HepG2 (cell line): ENCODE results near the gene ZSWIM5. TPM values are rescaled to one million over a fixed set of nuclear protein-coding genes. Genes with fewer than 3 reads are reported as not detected.

Experiments used
- ATAC-seq: fragments of 200-7000 bp; cut with Tn5 transposase; 3 replicates; pipeline ENCODE4 v1.9.1; 2020; ENCODE audit warnings: mild to moderate bottlenecking, moderate library complexity
- BruUV-seq: library from RNA; stranded (reverse); fragments of 400-500 nt; replicated peaks from 2 replicates; lab custom pipeline; 2021; lab: Mats Ljungman, UMichigan
- CTCF ChIA-PET: fragments of 300-600 bp; formaldehyde crosslinking; extraction: SDS; loops from one replicate; lab custom pipeline; 2021; ENCODE audit warnings: low total read pairs, inconsistent platforms, low intra/inter-chr PET ratio; lab: Yijun Ruan, JAX
- POLR2A ChIA-PET: fragments of 350-600 bp; sonication (Branson Sonifier 250); formaldehyde crosslinking; loops from one replicate; lab custom pipeline; 2020; ENCODE audit warnings: antibody characterized with exemption, inconsistent platforms; lab: Yijun Ruan, JAX
- DNase-seq: peaks from one replicate; pipeline ENCODE4 v3.0.0-alpha.2; 2015; ENCODE audit warnings: low spot score
- FAIRE-seq: peaks from 3 replicates; lab custom pipeline; 2011; peaks lifted over from hg19 to GRCh38; lab: Jason Lieb, UNC
- H2AFZ ChIP-seq: one replicate; pipeline ENCODE4 v1.6.1; 2011; ENCODE audit warnings: low read length, inconsistent platforms
- H3K27ac ChIP-seq: fragments of 300-600 bp; 3 replicates; pipeline ENCODE4 v1.8.0; 2011; ENCODE audit warnings: mixed run types, mild to moderate bottlenecking, mixed read lengths, low read length, inconsistent platforms; ENCODE audit not compliant: insufficient read depth; ENCODE audit errors: extremely low read length
- H3K27me3 ChIP-seq, 2 experiments: fragments of 200-600 bp in 1 of 2; 2 replicates in 1 of 2; 3 replicates in 1 of 2; pipeline versions ENCODE4 v1.6.0 to v1.8.0; 2011; ENCODE audit warnings: low read length in 2 of 2, mild to moderate bottlenecking in 2 of 2, moderate library complexity in 2 of 2, inconsistent platforms in 1 of 2; ENCODE audit not compliant: insufficient read depth in 2 of 2, control insufficient read depth in 1 of 2
- H3K36me3 ChIP-seq, 2 experiments: fragments of 200-600 bp in 1 of 2; replicated peaks in 1 of 2; 2 replicates in 1 of 2; 3 replicates in 1 of 2; pipeline versions ENCODE4 v1.5.1 to v1.8.0; 2011; ENCODE audit warnings: low read length in 2 of 2, inconsistent platforms in 1 of 2; ENCODE audit not compliant: insufficient read depth in 2 of 2, control insufficient read depth in 1 of 2
- H3K4me1 ChIP-seq: 2 replicates; pipeline ENCODE4 v1.5.1; 2012; ENCODE audit warnings: low read length, inconsistent platforms; ENCODE audit not compliant: insufficient read depth
- H3K4me2 ChIP-seq: 2 replicates; pipeline ENCODE4 v1.6.0; 2011; ENCODE audit warnings: low read depth, low read length, inconsistent platforms
- H3K4me3 ChIP-seq, 3 experiments: fragments of 200-600 bp in 1 of 3; sonication (generic), shearing (Covaris generic) in 1 of 3; replicated peaks in 1 of 3; 2 replicates each; pipeline ENCODE4 v1.5.1; 2011 to 2016; ENCODE audit warnings: low read length in 3 of 3, inconsistent platforms in 2 of 3, low read depth in 2 of 3, mild to moderate bottlenecking in 2 of 3, control low read depth in 1 of 3, mixed read lengths in 1 of 3; ENCODE audit not compliant: insufficient read depth in 1 of 3
- H3K79me2 ChIP-seq: one replicate; pipeline ENCODE4 v1.6.1; 2011; ENCODE audit warnings: low read length, inconsistent platforms; ENCODE audit not compliant: insufficient read depth
- H3K9ac ChIP-seq: 2 replicates; pipeline ENCODE4 v1.6.0; 2011; ENCODE audit warnings: mild to moderate bottlenecking, low read depth, low read length, inconsistent platforms; ENCODE audit not compliant: insufficient read depth
- H3K9me3 ChIP-seq: 2 replicates; pipeline ENCODE4 v1.5.1; 2012; ENCODE audit warnings: mild to moderate bottlenecking, low read length
- H4K20me1 ChIP-seq: 2 replicates; pipeline ENCODE4 v1.6.0; 2011; ENCODE audit warnings: inconsistent platforms, mild to moderate bottlenecking, low read length, moderate library complexity; ENCODE audit not compliant: insufficient read depth
- DMTF1 ChIP-seq: sonication (generic); formaldehyde crosslinking; IDR thresholded peaks from 2 replicates; pipeline ENCODE4 v1.4.0; 2020; ENCODE audit warnings: mild to moderate bottlenecking, missing genetic modification reagents
- FUBP1 ChIP-seq: sonication (generic); formaldehyde crosslinking; IDR thresholded peaks from 2 replicates; pipeline ENCODE4 v1.5.1; 2020; ENCODE audit warnings: missing genetic modification reagents, mild to moderate bottlenecking, borderline replicate concordance
- ZIK1 ChIP-seq: sonication (generic); formaldehyde crosslinking; IDR thresholded peaks from 2 replicates; pipeline ENCODE4 v1.5.0; 2020; ENCODE audit warnings: mild to moderate bottlenecking, low read depth, missing genetic modification reagents, borderline replicate concordance
- ZMYM3 ChIP-seq: sonication (generic); formaldehyde crosslinking; IDR thresholded peaks from 2 replicates; pipeline ENCODE4 v1.5.1; 2020; ENCODE audit warnings: mild to moderate bottlenecking, missing genetic modification reagents
- ZNF329 ChIP-seq: sonication (generic); formaldehyde crosslinking; IDR thresholded peaks from 2 replicates; pipeline ENCODE4 v1.9.0; 2021; ENCODE audit warnings: low read depth, mild to moderate bottlenecking, missing genetic modification reagents
- ZNF512B ChIP-seq: sonication (generic); formaldehyde crosslinking; IDR thresholded peaks from 2 replicates; pipeline ENCODE4 v1.5.1; 2020; ENCODE audit warnings: missing genetic modification reagents, mild to moderate bottlenecking, borderline replicate concordance
- ZNF609 ChIP-seq: sonication (generic); formaldehyde crosslinking; IDR thresholded peaks from 2 replicates; pipeline ENCODE4 v1.4.0; 2020; ENCODE audit warnings: mild to moderate bottlenecking, missing genetic modification reagents, borderline replicate concordance
- ZNF720 ChIP-seq: sonication (generic); formaldehyde crosslinking; IDR thresholded peaks from 2 replicates; pipeline ENCODE4 v1.4.0; 2020; ENCODE audit warnings: missing genetic modification reagents
- WGBS: methylation state at CpG from one replicate; pipeline ENCODE4 v1.1.6; 2017; ENCODE audit warnings: low lambda C conversion rate; 5-methylcytosine and 5-hydroxymethylcytosine counted together
- in situ Hi-C: cut with HindIII; loops from 2 replicates; pipeline ENCODE4 v1.10.0; 2017; ENCODE audit warnings: low pct_unique_long_range_greater_than_20kb; ENCODE audit not compliant: extremely low pct_ligation_motif_present
- intact Hi-C: fragments of 100-400 bp; cut with micrococcal nuclease; formaldehyde crosslinking; loops from one replicate; pipeline ENCODE4 v1.10.0; 2022; ENCODE audit not compliant: unreplicated experiment
- polyA plus RNA-seq, 8 experiments: library from polyadenylated mRNA; depleted of rRNA in 3 of 8; stranded (reverse) in 7 of 8; unstranded in 1 of 8; fragments of >200 nt; fragmentation: Illumina TruSeq in 4 of 8; extraction: Trizol in 4 of 8; gene quantifications; 2 replicates each; pipeline versions ENCODE4 v1.2.1 to v1.2.3, GENCODE V29; 2011 to 2016; ENCODE audit warnings: low read depth in 4 of 8, missing spikeins in 1 of 8, mixed read lengths in 1 of 8; ENCODE audit not compliant: insufficient read depth in 1 of 8
- total RNA-seq, 5 experiments: library from RNA; depleted of rRNA; stranded (reverse); fragments of >200 nt; fragmentation: Illumina TruSeq; extraction: Trizol; gene quantifications; 2 replicates each; pipeline ENCODE4 v1.2.3, GENCODE V29; 2016; ENCODE audit warnings: low read depth in 1 of 5

ZSWIM5 gene
- total and polyA plus RNA-seq, 2 of the 13 experiments (the other 11 are each of a cell fraction or from before 2014, with no cell fraction given): 11.0 to 20.6 TPM

GRCh38 chr1:45191418-45191783, 15.0 kb downstream of the ZSWIM5 start (continued):
- TF ChIP-seq FUBP1 (CRISPR knock-in tag) (no peak), ZIK1 (CRISPR knock-in tag) (no peak), ZMYM3 (CRISPR knock-in tag) (0 out of 2 replicates have a peak, but pooled peaks have one; percentile 56), ZNF329 (CRISPR knock-in tag) (no peak), ZNF512B (no peak)

- in situ Hi-C loops: no loop called here
- ChIA-PET POLR2A (no interaction called here), CTCF (no interaction called here)
- Histone ChIP-seq H3K4me2 (no peak overlapping the region), H3K4me3 (no peak overlapping the region), H3K27ac (no peak overlapping the region), H3K36me3 (no peaks in the 10 kb centered on the region), H3K9ac (no peak overlapping the region), H2AFZ (no peak overlapping the region), H3K4me1 (no peaks in the 10 kb centered on the region), H4K20me1 (no peaks in the 10 kb centered on the region; the same call in 1 of the 2 replicates), H3K79me2 (peaks cover 44% of the 10 kb centered on the region), H3K27me3 (no peaks in the 10 kb centered on the region), H3K9me3 (no peaks in the 10 kb centered on the region)
- no peak for DNase-seq
- FAIRE-seq: no peak
- no peak for ATAC-seq
- BruUV-seq: no TSS peak
- WGBS: 95% methylated on average over 2 of the region's 2 CpGs
- intact Hi-C loops: no loop called here
- TF ChIP-seq DMTF1 (CRISPR knock-in tag): no peak
- TF ChIP-seq ZNF720 (CRISPR knock-in tag): no peak
- no peak for TF ChIP-seq ZNF609 (CRISPR knock-in tag)
These were observed 18.7 kb downstream of the ZSWIM5 start for GRCh38 chr1:45187725-45188124.
